MCF 10A (cell line): ENCODE measurements around the gene TAOK2. TPM values are rescaled to one million over a fixed set of nuclear protein-coding genes. Genes with fewer than 3 reads are reported as not detected.
"Not testable (repeated sequence)": the region's sequence is repeated elsewhere in the genome, so short reads cannot be mapped to it uniquely, and the experiment has no call there.

Experiments
- BruUV-seq: library from RNA; stranded (reverse); fragments of 400-500 nt; replicated peaks from 2 replicates; lab custom pipeline; 2021; lab: Mats Ljungman, UMichigan
- CTCF ChIA-PET: fragments of 300-600 bp; sonication (Branson Sonifier 250); formaldehyde crosslinking; extraction: SDS; loops from one replicate; lab custom pipeline; 2021; ENCODE audit warnings: antibody characterized with exemption, inconsistent platforms; lab: Yijun Ruan, JAX
- POLR2A ChIA-PET: fragments of 300-600, 350-650 bp; sonication (Branson Sonifier 250); formaldehyde crosslinking; extraction: SDS; loops from one replicate; lab custom pipeline; 2020; ENCODE audit warnings: antibody characterized with exemption, inconsistent platforms; lab: Yijun Ruan, JAX
- DNase-seq: peaks from one replicate; pipeline ENCODE4 v3.0.0-alpha.2; 2018; ENCODE audit not compliant: unreplicated experiment
- H3K27ac Mint-ChIP-seq: one replicate; pipeline ENCODE4 v1.8.0; 2022; ENCODE audit warnings: mild to moderate bottlenecking, low read depth, mixed read lengths; ENCODE audit not compliant: unreplicated experiment
- H3K27me3 Mint-ChIP-seq: one replicate; pipeline ENCODE4 v1.8.0; 2022; ENCODE audit warnings: mixed read lengths; ENCODE audit not compliant: insufficient read depth, unreplicated experiment
- H3K36me3 Mint-ChIP-seq: one replicate; pipeline ENCODE4 v1.8.0; 2022; ENCODE audit warnings: mild to moderate bottlenecking, moderate library complexity, mixed read lengths; ENCODE audit not compliant: insufficient read depth, unreplicated experiment
- H3K4me1 Mint-ChIP-seq: one replicate; pipeline ENCODE4 v1.8.0; 2022; ENCODE audit warnings: mixed read lengths; ENCODE audit not compliant: insufficient read depth, unreplicated experiment
- H3K4me3 Mint-ChIP-seq: one replicate; pipeline ENCODE4 v1.8.0; 2022; ENCODE audit warnings: mild to moderate bottlenecking, moderate library complexity, mixed read lengths; ENCODE audit not compliant: unreplicated experiment
- H3K9me3 Mint-ChIP-seq: one replicate; pipeline ENCODE4 v1.8.0; 2022; ENCODE audit warnings: mixed read lengths; ENCODE audit not compliant: unreplicated experiment
- intact Hi-C: fragments of 100-400 bp; cut with micrococcal nuclease; formaldehyde crosslinking; loops from 2 replicates; pipeline ENCODE4 v1.14.1; 2022
- total RNA-seq: library from RNA; stranded (reverse); gene quantifications from 2 replicates; pipeline ENCODE4 v1.2.3, GENCODE V29; 2022
- TF ChIP-seq, protein P1 (sequence below): fragments of 200-600 bp; IDR thresholded peaks from one replicate; pipeline ENCODE4 v1.8.0; 2022; ENCODE audit warnings: antibody characterized with exemption, mild to moderate bottlenecking; ENCODE audit not compliant: unreplicated experiment

TAOK2 gene
- total RNA-seq, 1 experiment from 2014 or later, result 29.3 TPM

DNA sequence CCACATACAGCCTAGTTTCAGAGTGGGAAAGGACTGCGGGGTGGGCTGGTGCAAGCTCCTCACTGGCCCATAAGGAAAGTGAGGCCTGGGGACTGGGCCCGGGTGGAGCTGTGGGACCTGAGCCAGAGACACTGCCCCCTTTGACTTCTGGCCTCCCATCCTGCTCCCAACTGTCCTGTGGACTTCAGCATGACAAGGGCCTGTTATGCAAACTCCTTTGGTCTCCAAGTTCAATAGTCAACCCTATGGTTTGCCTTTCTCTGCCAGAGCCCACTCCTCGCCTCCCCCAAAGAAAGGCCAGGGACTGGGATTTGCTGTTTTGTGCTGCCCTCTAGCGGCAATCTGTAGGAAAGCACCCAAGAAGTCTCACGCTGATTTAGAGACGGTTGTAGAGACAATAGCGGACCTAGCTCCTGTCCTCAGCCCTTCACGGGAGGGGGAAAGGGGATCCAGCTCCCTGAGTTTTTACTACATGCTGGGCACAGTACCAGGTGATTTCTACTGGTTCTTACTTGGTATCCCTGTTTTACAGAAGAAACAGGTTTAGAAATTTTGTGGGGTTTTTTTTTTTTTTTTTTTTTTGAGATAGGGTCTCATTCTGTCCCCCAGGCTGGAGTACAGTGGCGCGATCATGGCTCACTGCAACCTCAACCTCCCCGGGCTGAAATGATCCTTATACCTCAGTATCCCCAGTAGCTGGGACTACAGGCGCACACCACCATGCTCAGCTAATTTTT lies 58.6 kb downstream of the TAOK2 start:
- peak; percentile 72 for DNase-seq
- no peaks in the 10 kb centered on the region for H3K4me1 Mint-ChIP-seq
- intact Hi-C loops, result no loop called here
- POLR2A ChIA-PET, result interaction anchor here (0.5 to 1.3 kb wide), 9 partner anchors 10 to 164 kb away, joined by 3 to 5 read pairs (median 3); partner anchors contain the start of gene ALDOA
- CTCF ChIA-PET, result interaction anchor here (0.5 to 3.7 kb wide), 49 partner anchors 10 to 1170 kb away, joined by 3 to 43 read pairs (median 4); partner anchors contain the start of genes ASPHD1, C16orf92, KCTD13 and MVP
- H3K27ac Mint-ChIP-seq, result no peak overlapping the region
- no peaks in the 10 kb centered on the region for H3K9me3 Mint-ChIP-seq
- TF ChIP-seq, protein P1, sequence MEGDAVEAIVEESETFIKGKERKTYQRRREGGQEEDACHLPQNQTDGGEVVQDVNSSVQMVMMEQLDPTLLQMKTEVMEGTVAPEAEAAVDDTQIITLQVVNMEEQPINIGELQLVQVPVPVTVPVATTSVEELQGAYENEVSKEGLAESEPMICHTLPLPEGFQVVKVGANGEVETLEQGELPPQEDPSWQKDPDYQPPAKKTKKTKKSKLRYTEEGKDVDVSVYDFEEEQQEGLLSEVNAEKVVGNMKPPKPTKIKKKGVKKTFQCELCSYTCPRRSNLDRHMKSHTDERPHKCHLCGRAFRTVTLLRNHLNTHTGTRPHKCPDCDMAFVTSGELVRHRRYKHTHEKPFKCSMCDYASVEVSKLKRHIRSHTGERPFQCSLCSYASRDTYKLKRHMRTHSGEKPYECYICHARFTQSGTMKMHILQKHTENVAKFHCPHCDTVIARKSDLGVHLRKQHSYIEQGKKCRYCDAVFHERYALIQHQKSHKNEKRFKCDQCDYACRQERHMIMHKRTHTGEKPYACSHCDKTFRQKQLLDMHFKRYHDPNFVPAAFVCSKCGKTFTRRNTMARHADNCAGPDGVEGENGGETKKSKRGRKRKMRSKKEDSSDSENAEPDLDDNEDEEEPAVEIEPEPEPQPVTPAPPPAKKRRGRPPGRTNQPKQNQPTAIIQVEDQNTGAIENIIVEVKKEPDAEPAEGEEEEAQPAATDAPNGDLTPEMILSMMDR, result peak; percentile 84
- BruUV-seq, result no TSS peak
- H3K27me3 Mint-ChIP-seq, result peaks cover 34% of the 10 kb centered on the region
- no peaks in the 10 kb centered on the region for H3K36me3 Mint-ChIP-seq
- no peak overlapping the region for H3K4me3 Mint-ChIP-seq

DNA sequence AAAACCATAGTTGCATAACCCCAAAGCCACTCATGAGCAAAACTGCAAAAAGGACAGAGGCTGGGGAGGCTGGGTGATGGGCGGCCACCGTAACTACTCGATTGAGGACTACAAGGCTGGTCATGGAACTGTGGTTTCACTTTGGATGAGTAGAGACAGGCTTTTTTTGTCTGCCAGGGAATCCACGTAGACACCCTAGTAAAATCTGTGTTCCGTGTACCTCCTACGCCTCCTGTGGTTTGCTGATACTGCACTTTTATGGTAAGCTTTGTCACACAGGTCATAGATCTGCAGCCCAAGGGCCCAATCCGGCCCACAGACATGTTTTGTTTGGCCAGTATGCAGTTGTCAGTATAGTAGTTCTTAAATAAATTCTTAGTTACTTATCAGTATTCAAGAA lies 59.6 kb downstream of the TAOK2 start:
- no peak overlapping the region for H3K27ac Mint-ChIP-seq
- intact Hi-C loops, result no loop called here
- ChIA-PET CTCF (interaction anchor here (0.5 to 3.7 kb wide), 13 partner anchors 9 to 401 kb away, joined by 3 to 43 read pairs (median 4); partner anchors contain the start of gene TMEM219), POLR2A (interaction anchor here (0.7 kb wide), 1 partner anchor 225 kb away, joined by 3 read pairs; no protein-coding TSS in a partner anchor)
- TF ChIP-seq, protein P1, result no peak
- H3K4me3 Mint-ChIP-seq, result no peak overlapping the region
- DNase-seq, result no peak
- no peaks in the 10 kb centered on the region for H3K9me3 Mint-ChIP-seq
- H3K36me3 Mint-ChIP-seq, result no peaks in the 10 kb centered on the region
- peaks cover 24% of the 10 kb centered on the region for H3K27me3 Mint-ChIP-seq
- no TSS peak for BruUV-seq
- no peaks in the 10 kb centered on the region for H3K4me1 Mint-ChIP-seq

DNA sequence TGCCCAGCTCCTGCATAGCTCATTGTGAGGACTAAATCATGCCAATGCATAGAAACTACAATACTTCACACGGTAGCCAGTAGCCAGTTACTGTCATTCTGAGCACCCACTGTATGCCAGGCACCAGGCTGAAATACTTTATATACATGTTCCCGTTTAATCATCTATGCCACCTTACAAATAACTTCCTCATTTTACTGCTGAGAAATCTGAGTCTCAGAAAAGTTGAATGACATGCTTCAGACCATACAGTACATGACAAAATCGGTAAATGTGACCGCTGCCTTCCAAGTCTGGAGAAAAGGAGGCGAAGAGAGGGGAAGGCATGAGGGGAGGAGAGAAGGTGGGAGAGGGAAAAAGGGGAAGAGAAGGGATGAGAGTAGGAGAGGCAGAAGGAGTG lies 66.6 kb downstream of the TAOK2 start:
- no peak for DNase-seq
- no peaks in the 10 kb centered on the region for H3K27me3 Mint-ChIP-seq
- intact Hi-C loops, result no loop called here
- ChIA-PET CTCF (interaction anchor here (5.6 kb wide), 1 partner anchor 8 kb away, joined by 43 read pairs; the partner anchor contains the start of gene TLCD3B), POLR2A (interaction anchor here (1.6 kb wide), 1 partner anchor 25 kb away, joined by 8 read pairs; the partner anchor contains the start of gene ALDOA)
- no peaks in the 10 kb centered on the region for H3K4me1 Mint-ChIP-seq
- BruUV-seq, result no TSS peak
- H3K36me3 Mint-ChIP-seq, result no peaks in the 10 kb centered on the region
- no peak overlapping the region for H3K27ac Mint-ChIP-seq
- TF ChIP-seq, protein P1, result no peak
- no peaks in the 10 kb centered on the region for H3K9me3 Mint-ChIP-seq
- no peak overlapping the region for H3K4me3 Mint-ChIP-seq

DNA sequence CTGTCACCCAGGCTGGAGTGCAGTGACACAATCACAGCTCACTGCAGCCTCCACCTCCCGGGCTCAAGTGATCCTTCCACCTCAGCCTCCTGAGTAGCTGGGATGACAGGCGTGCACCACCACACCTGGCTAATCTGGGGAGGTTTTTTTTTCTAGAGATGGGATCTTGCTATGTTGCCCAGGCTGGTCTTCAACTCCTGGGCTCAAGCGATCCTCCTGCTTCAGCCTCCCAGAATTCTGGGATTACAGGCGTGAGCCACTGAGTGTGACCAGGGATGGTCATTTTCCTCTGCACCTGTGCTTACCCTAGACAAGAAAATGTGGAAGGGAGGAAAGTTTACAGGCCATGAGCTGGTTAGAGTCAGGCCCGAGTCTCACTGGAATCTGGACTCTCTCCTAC lies 67.0 kb downstream of the TAOK2 start:
- BruUV-seq, intact Hi-C loops, H3K27ac Mint-ChIP-seq, H3K27me3 Mint-ChIP-seq, DNase-seq, H3K4me3 Mint-ChIP-seq, H3K4me1 Mint-ChIP-seq, H3K36me3 Mint-ChIP-seq, POLR2A ChIA-PET, H3K9me3 Mint-ChIP-seq: not testable (repeated sequence)
- CTCF ChIA-PET, result interaction anchor here (1.1 to 5.6 kb wide), 4 partner anchors 8 to 119 kb away, joined by 3 to 43 read pairs (median 5); partner anchors contain the start of gene TLCD3B
